Stimulated activated naive B cell treated with anti-CD40 and anti-IgM and Interleukin-4, amounts not matched to agents 10 μg/mL and 1 μg/mL and 100 μg/mL, for 72 hours (primary cell): ENCODE results near the gene PTTG1IP.

ENCODE experiments used
- ATAC-seq, 2 donors: fragments of 150-1000 bp; cut with Tn5 transposase; replicated peaks; 2 replicates each; pipeline ENCODE4 v1.10.0; 2021; ENCODE audit warnings: moderate library complexity in 1 of 2
- DNase-seq: peaks from one replicate; pipeline ENCODE4 v3.0.0; 2021
- H3K27ac Mint-ChIP-seq: one replicate; pipeline ENCODE4 v1.8.0; 2022; ENCODE audit warnings: mild to moderate bottlenecking, mixed read lengths
- H3K27me3 Mint-ChIP-seq, 2 donors: one replicate each; pipeline ENCODE4 v1.8.0; 2022; ENCODE audit warnings: mixed read lengths in 2 of 2
- H3K36me3 Mint-ChIP-seq, 2 donors: one replicate each; pipeline ENCODE4 v1.8.0; 2022; ENCODE audit warnings: mixed read lengths in 2 of 2, mild to moderate bottlenecking in 1 of 2
- H3K4me1 Mint-ChIP-seq, 2 donors: one replicate each; pipeline ENCODE4 v1.8.0; 2022; ENCODE audit warnings: mixed read lengths in 2 of 2, mild to moderate bottlenecking in 1 of 2
- H3K4me3 Mint-ChIP-seq, 2 donors: one replicate each; pipeline ENCODE4 v1.8.0; 2022; ENCODE audit warnings: mild to moderate bottlenecking in 2 of 2, mixed read lengths in 2 of 2, moderate library complexity in 1 of 2
- H3K9me3 Mint-ChIP-seq, 2 donors: one replicate each; pipeline ENCODE4 v1.8.0; 2022; ENCODE audit warnings: mixed read lengths in 2 of 2, mild to moderate bottlenecking in 1 of 2

PTTG1IP gene

DNA sequence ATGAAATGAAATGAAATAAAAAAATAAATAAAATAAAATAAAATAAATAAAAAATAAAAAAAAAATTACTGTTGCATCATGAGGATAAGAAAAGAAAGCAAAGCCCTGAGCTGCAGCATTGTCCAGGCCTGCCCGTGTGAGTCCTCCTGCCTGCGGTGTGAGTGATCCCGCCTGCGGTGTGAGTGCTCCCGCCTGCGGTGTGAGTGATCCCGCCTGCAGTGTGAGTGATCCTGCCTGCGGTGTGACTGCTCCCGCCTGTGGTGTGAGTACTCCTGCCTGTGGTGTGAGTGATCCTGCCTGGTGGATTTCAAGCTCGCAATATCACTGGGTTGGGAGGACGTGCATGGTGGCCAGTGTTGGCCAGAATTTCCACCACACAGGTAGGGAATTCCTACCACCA, 22.4 kb upstream of the PTTG1IP start:
- Mint-ChIP-seq H3K36me3 (peaks cover 52 to 60% of the 10 kb centered on the region in 2 donors), H3K4me1 (peaks cover 21 to 24% of the 10 kb centered on the region in 2 donors), H3K27me3 (no peaks in the 10 kb centered on the region), H3K27ac (no peak overlapping the region), H3K9me3 (no peaks in the 10 kb centered on the region), H3K4me3 (no peak overlapping the region)
- DNase-seq = no peak
- no peak for ATAC-seq

DNA sequence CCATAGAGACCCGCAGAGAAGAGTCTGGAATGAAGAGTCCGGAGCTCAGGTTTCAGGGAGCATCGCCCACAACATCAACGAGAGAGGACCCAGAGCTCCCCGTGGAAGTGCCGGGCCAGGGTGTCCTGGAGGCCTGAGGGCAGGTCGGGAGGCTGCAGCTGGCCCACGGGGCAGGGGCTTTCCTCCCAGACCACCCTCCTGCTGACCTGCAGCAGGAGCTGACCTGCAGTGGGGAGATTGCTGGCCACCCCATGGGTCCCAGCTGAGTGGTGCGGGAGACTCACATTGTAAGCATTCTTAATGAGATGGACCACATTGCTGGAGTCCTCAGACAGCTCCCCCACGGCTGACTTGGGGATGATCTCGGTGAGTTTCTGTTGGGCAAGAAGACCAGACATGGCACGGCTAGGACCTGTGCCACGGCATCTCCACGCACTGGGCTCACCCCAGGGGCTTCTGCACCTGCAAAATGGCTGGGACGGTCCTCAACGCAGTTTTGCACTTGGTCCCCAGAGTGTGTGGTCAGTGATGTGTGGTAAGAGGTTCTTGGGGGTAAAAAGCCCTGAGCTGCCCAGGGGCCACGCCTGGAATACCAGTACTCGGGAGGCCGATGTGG, 21.3 kb upstream of the PTTG1IP start:
- Mint-ChIP-seq H3K27me3 (no peaks in the 10 kb centered on the region), H3K36me3 (peaks cover 53 to 63% of the 10 kb centered on the region in 2 donors), H3K4me1 (peaks cover 20 to 21% of the 10 kb centered on the region in 2 donors), H3K9me3 (no peaks in the 10 kb centered on the region), H3K4me3 (no peak overlapping the region), H3K27ac (no peak overlapping the region)
- ATAC-seq (no peak), DNase-seq (no peak)

GRCh38 chr21:44893948-44894656, 20.6 kb upstream of the PTTG1IP start:
- H3K9me3 Mint-ChIP-seq = no peaks in the 10 kb centered on the region
- H3K27ac Mint-ChIP-seq = no peak overlapping the region
- ATAC-seq (no peak), DNase-seq (no peak)
- peaks cover 50 to 61% of the 10 kb centered on the region in 2 donors for H3K36me3 Mint-ChIP-seq
- H3K4me1 Mint-ChIP-seq = peaks cover 20 to 21% of the 10 kb centered on the region in 2 donors
- no peak overlapping the region for H3K4me3 Mint-ChIP-seq
- H3K27me3 Mint-ChIP-seq = no peaks in the 10 kb centered on the region

- H3K4me3 Mint-ChIP-seq = no peak overlapping the region
- no peaks in the 10 kb centered on the region for H3K27me3 Mint-ChIP-seq
- peaks cover 18 to 20% of the 10 kb centered on the region in 2 donors for H3K4me1 Mint-ChIP-seq
- no peak for ATAC-seq
- no peaks in the 10 kb centered on the region for H3K9me3 Mint-ChIP-seq
- peaks cover 48 to 61% of the 10 kb centered on the region in 2 donors for H3K36me3 Mint-ChIP-seq
- H3K27ac Mint-ChIP-seq = no peak overlapping the region
- no peak for DNase-seq
Measured at GRCh38 chr21:44893278-44893556, 19.7 kb upstream of the PTTG1IP start.

GRCh38 chr21:44892536-44893277, 19.2 kb upstream of the PTTG1IP start:
- Mint-ChIP-seq H3K4me1 (peaks cover 17 to 20% of the 10 kb centered on the region in 2 donors), H3K27me3 (no peaks in the 10 kb centered on the region), H3K36me3 (peaks cover 48 to 58% of the 10 kb centered on the region in 2 donors), H3K9me3 (no peaks in the 10 kb centered on the region), H3K4me3 (no peak overlapping the region), H3K27ac (no peak overlapping the region)
- DNase-seq = peak; percentile 56
- ATAC-seq = peak; percentile 85 to 89

DNA sequence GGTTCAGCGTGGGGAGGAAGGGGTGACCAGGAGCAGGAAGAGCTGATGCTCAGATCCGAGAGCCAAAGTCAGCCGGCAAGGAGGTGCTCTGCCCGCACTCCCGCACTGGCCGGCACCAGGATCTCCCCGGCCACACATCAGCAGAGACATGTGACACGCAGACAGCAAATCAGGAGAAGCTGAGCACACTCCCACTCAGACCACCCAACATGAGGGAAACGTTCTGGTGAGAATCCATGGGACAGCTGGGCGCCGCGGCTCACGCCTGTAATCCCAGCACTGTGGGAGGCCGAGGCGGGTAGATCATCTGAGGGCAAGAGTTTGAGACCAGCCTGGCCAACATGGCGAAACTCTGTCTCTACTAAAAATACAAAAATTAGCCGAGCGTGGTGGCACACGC, 18.6 kb upstream of the PTTG1IP start:
- Mint-ChIP-seq H3K27me3 (no peaks in the 10 kb centered on the region), H3K9me3 (no peaks in the 10 kb centered on the region), H3K4me3 (no peak overlapping the region), H3K36me3 (peaks cover 46 to 62% of the 10 kb centered on the region in 2 donors), H3K4me1 (peaks cover 17 to 20% of the 10 kb centered on the region in 2 donors), H3K27ac (no peak overlapping the region)
- DNase-seq = no peak
- ATAC-seq = no peak

- Mint-ChIP-seq H3K4me1 (peaks cover 17 to 20% of the 10 kb centered on the region in 2 donors), H3K4me3 (no peak overlapping the region), H3K36me3 (peaks cover 45 to 65% of the 10 kb centered on the region in 2 donors), H3K27ac (no peak overlapping the region), H3K9me3 (no peaks in the 10 kb centered on the region), H3K27me3 (no peaks in the 10 kb centered on the region)
- no peak for ATAC-seq
- DNase-seq = no peak
Measured at GRCh38 chr21:44891631-44892031, 18.1 kb upstream of the PTTG1IP start.

DNA sequence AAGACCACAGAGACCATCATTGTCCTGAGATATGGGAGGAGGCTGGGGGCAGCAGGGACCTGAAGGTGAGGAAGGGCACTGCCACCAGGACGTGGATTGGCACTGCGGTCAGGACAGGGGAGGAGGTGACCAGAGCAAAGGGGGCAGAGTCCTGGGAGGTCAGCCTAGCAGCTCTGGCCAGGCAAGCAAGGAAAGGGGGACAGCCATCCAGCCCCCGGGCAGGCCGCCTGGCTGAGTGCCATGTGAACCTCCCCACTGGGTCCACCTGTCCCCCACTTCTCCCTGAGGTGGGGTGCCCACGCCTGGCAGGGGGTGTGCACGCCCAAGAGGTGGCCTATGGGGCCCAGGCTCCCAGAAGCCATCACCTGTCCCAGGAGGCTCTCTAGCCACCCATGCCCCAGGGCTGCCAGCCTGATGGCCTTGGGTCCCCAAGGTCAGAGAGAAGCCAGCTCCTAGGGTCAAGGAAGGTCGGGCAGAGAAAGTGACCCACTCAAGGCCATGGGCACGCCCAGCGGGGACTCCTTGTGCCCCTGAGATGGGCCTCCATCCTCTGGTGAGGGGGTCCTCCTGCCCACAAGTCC, 17.6 kb upstream of the PTTG1IP start:
- H3K27me3 Mint-ChIP-seq = no peaks in the 10 kb centered on the region
- peaks cover 16 to 20% of the 10 kb centered on the region in 2 donors for H3K4me1 Mint-ChIP-seq
- H3K27ac Mint-ChIP-seq = peak overlapping the region; percentile 42
- H3K4me3 Mint-ChIP-seq = no peak overlapping the region
- H3K36me3 Mint-ChIP-seq = peaks cover 47 to 67% of the 10 kb centered on the region in 2 donors
- ATAC-seq (no peak), DNase-seq (no peak)
- H3K9me3 Mint-ChIP-seq = no peaks in the 10 kb centered on the region

- Mint-ChIP-seq H3K4me1 (peaks cover 13 to 20% of the 10 kb centered on the region in 2 donors), H3K27ac (peak overlapping the region; percentile 51), H3K9me3 (no peaks in the 10 kb centered on the region), H3K4me3 (no peak overlapping the region), H3K27me3 (no peaks in the 10 kb centered on the region), H3K36me3 (peaks cover 47 to 70% of the 10 kb centered on the region in 2 donors)
- ATAC-seq = no peak
- DNase-seq = no peak
Measured at GRCh38 chr21:44890338-44890931, 16.9 kb upstream of the PTTG1IP start.

DNA sequence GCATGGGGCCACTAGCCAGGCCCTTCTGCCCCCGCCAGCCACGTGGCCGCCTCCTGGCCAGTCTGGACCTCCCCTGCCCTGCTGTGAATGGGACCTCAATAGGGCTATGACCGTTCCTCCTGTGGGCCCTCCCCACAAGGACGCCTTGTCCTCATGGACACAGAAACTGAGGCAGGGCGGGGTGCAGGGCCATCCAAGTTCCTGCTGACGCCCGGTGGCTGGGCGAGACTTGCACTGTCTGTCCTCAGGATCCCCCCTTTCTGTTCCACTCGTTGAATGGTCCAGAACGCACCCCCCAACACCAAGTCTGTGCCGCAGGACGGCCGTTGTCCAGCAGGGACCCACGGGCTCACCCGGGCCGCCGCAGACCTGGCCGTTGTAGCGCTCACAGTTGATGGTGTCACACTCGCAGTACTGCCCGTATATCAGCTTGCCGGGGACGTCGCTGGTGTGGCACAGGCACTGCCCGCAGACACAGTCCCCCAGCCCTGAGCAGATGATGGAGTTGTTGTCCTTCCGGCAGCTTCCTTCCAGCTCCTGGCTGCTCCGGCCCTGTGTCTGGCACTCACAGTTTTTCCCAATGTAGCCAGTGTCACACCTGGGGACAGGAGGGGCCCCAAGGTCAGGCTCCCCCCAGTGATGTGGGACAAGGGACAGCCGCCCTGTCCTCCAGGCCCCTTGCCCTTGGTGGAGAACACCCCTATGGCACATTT, 16.3 kb upstream of the PTTG1IP start:
- DNase-seq = no peak
- Mint-ChIP-seq H3K4me1 (peaks cover 13 to 20% of the 10 kb centered on the region in 2 donors), H3K27ac (peak overlapping the region; percentile 51), H3K27me3 (no peaks in the 10 kb centered on the region), H3K4me3 (no peak overlapping the region), H3K36me3 (peaks cover 42 to 67% of the 10 kb centered on the region in 2 donors), H3K9me3 (no peaks in the 10 kb centered on the region)
- no peak for ATAC-seq

GRCh38 chr21:44888581-44889550, 15.4 kb upstream of the PTTG1IP start:
- peaks cover 10 to 18% of the 10 kb centered on the region in 2 donors for H3K4me1 Mint-ChIP-seq
- H3K36me3 Mint-ChIP-seq = peaks cover 35 to 68% of the 10 kb centered on the region in 2 donors
- H3K4me3 Mint-ChIP-seq = no peak overlapping the region
- no peak overlapping the region for H3K27ac Mint-ChIP-seq
- DNase-seq (no peak), ATAC-seq (no peak)
- H3K27me3 Mint-ChIP-seq = no peaks in the 10 kb centered on the region
- no peaks in the 10 kb centered on the region for H3K9me3 Mint-ChIP-seq

- H3K4me1 Mint-ChIP-seq = peaks cover 6 to 16% of the 10 kb centered on the region in 2 donors
- DNase-seq = no peak
- H3K9me3 Mint-ChIP-seq = no peaks in the 10 kb centered on the region
- peak overlapping the region; percentile 62 for H3K27ac Mint-ChIP-seq
- H3K4me3 Mint-ChIP-seq = no peak overlapping the region
- no peaks in the 10 kb centered on the region for H3K27me3 Mint-ChIP-seq
- peaks cover 31 to 63% of the 10 kb centered on the region in 2 donors for H3K36me3 Mint-ChIP-seq
- no peak for ATAC-seq
Measured at GRCh38 chr21:44887807-44888580, 14.5 kb upstream of the PTTG1IP start.
